A549 treated with Mapracorat at 1 μM for 4 hours (cell line): ENCODE measurements around the gene GALNT8. TPM values are rescaled to one million over a fixed set of nuclear protein-coding genes. Genes with fewer than 3 reads are reported as not detected.

Source experiments
- total RNA-seq: library from RNA; stranded (reverse); fragments of 200-300 nt; extraction: Qiagen RNA extraction; gene quantifications from 5 replicates; pipeline ENCODE4 v1.2.3, GENCODE V29; 2022

GALNT8 gene
- total RNA-seq: not detected in 5 replicates

GRCh38 chr12:4719821-4720636 is at the start of gene GALNT8:
Gene GALNT8, plus strand, starts transcription at chr12:4720400. Its CDS starts 278 bp downstream, at chr12:4720678.

Other genes starting within 250 kb of the GALNT8 start
- gene RAD51AP1, start 181.5 kb upstream of the GALNT8 start, total RNA-seq: 15.2 to 23.3 TPM (median 18.4 TPM) in 5 replicates
- gene DYRK4, start 158.2 kb upstream of the GALNT8 start, total RNA-seq: 41.3 to 51.6 TPM (median 43.9 TPM) in 5 replicates
- 0.05 to 0.38 TPM (median 0.18 TPM) in 5 replicates for gene AKAP3, start 71.3 kb upstream of the GALNT8 start, total RNA-seq
- 106 to 122 TPM (median 111 TPM) in 5 replicates for gene NDUFA9, start 71.3 kb upstream of the GALNT8 start, total RNA-seq
- not detected in 5 replicates for gene KCNA1, start 189.5 kb downstream of the GALNT8 start, total RNA-seq